NCI-H2227 (cell line): Measurements from ENCODE around the gene SPATA24.
A peak's percentile ranks its signal among the peaks of the same experiment; 100 is the strongest.
"Not testable (repeated sequence)": the region's sequence is repeated elsewhere in the genome, so short reads cannot be mapped to it uniquely, and the experiment has no call there.

Experiments
- DNase-seq: peaks from one replicate; lab custom pipeline; 2025; ENCODE audit not compliant: unreplicated experiment; lab: John Stamatoyannopoulos, UW

Gene SPATA24

DNA sequence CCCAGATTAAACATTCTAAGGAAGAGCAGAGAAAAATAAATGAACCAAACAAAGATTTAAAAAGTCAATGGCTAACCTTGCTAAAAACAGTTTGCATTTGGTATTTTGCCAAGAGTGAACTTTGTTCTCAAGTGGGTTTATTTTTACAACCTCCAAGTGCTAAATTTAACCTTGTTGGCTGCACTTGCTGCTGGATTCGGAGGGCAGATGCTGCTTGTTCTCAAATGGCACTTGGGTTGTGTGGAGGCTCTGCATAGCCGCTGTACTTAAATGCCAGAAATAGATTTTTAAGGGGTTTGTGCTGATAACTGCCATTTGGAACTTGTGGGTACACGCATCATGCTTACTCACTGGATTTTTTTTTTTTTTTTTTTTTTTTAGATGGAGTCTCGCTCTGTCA is 13.3 kb upstream of the SPATA24 start:
- no peak for DNase-seq

DNA sequence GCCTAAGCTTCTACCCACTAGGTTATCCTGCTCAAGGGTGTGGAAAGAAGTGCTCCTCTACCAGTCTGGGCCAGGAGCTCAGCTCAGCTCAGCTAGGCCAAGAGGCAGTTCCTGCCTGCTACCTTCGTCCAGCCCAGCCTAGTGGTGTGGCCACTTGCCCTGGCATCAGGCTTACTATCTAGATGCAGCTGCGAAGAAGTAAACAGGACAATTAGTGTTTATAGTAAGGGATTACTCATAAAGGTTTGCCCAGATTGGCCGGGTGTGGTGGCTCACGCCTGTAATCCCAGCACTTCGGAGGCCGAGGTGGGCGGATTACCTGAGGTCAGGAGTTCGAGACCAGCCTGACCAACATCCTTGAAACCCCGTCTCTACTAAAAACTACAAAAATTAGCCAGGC is 12.8 kb upstream of the SPATA24 start:
- no peak for DNase-seq

DNA sequence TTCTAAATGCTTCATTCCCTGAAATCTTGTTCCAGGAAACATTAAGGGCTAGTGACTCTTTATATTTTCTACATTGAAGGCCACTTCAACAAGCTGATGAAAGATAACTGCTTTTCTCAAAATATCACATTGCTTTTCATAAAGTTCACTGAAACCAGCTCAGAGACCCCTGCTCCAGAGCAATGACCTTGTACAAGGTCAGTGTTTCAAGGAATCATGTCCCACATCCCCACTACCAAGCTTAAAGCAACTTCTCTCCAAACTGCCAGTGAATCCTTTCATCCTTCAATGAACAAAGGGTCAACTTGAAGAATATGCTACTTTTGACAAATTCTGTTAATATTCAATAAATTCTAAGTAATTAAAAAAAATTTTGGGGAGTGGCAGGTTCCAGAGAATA is 12.0 kb upstream of the SPATA24 start:
- no peak for DNase-seq

DNA sequence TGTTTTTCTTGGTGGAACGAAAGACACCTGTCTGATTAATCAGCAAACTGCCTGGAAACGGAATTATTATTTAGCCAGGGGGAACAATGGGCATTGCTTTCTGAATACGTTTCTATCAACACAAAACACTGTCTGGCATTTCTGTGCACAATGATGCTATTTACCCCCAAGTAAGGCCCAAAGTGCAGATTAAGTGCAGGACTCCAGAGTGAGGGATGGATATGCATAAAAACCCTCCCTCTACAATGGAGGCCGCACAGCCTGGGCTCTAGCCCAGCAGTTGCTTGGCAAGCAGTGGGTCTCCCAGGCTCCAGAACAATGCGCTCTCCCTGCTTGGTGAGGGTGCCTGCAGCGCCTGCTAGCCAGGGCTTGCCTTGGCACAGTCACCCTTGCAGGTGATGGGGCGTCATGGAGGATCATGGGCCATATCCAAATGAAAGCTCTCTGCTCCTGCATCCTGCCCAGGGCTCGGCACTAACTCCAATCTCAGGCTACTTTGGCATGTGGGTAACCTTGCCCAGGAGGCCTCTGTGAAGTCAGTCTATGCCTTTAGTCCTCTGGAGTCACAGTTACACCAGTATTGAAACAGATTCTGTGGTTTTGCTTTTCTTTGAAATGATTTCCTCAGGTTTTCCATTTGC is 11.5 kb upstream of the SPATA24 start:
- DNase-seq, result no peak

DNA sequence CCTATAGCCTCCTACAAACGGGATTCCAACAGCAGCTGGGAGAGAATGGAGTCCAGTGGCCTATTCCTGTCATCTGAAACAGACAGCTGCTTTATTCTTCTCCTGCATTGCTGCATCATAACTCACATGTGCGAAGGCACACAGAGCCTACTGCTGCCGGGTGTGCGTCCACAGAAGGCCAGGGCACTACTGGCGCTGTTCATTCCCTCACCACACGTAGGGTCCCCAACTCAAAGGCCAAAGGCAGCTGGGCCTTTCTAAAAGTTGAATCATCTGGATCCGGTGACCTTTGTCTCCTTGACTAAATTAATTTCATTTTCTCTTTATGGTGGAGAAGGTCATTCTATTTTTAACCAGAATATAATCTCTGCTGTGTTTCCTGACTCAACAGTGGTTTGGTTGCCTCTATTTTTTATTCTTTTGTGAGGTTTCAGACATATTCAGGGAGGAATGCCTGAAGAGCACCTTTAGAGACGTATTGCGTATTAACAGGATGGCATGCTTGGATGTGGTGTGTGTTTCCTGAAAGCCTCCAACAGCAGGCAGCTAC is 10.8 kb upstream of the SPATA24 start:
- no peak for DNase-seq

DNA sequence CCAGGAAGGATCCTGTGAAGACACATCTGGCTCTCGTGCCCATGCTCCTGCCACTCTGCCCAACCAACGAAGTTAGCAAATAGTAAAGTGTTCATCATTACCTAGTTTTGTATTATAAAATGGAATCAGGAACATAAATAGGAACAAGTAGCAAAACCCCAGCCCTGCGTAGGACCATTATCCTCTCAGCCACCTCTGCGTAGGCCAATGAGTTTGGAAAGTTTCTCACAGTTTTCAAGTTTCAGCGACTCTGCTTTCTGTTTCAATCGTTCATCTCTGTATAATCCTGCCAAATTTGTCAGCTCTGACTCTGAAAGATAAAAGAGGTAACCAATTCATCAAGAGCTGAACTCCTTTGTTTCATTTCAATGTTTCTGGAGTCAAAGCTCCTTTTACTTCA is 10.1 kb upstream of the SPATA24 start:
- DNase-seq, result no peak

DNA sequence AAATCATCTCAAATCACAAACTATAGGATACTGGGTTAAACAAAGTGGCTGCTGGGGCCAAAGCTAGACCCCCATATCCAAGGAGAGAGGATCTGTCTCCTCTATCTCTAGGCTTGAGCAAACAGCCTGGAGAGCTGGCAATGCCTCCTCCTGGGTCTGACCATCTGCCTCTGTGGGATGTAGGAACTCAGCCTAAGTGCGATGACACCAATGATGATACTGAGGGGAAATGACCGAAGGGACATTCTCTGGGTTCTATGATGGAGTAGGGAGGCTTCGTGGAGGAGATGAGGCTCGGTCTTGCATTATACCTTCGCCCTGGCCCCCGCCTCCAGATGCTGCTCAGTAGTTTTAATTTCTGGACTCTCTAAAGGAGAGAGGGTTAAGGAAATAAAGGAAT is 9.3 kb upstream of the SPATA24 start:
- no peak for DNase-seq

DNA sequence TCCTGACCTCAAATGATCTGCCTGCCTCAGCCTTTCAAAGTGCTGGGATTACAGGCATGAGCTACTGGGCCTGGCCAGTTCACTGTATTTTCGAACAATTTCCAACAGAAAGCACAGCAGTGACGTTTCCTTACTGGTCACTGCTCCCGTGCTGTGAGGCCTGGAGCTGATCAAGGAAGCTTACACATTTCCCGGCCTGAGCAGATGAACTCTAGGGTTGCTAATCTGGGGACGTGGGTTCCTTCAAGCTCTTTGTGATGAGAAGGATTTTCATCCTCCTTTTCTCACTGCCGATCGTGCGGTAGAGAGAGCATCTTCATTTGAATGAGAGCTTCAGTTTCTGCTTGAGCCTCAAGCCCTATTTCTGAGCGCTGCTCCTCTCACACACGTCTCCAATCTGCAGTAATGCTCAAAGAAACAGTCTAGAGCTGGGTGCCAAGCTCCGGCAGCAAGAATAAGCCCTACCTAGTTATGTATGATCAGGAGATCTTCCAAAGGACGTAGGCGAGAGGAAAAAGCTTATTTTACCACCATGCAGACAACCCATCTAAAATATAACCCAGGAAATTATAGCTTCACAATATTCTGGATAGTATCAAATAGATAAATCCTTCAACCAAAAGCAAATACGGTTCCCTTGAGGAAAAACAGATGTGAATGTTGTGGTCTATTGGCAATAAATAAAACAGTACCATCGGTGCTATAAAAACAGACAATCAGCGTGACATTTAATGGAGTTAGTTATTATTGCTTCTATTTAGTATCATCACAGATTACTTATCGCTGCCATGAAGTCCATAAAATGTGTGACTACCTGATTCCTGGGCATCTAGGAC is 7.3 kb upstream of the SPATA24 start:
- DNase-seq, result no peak

DNA sequence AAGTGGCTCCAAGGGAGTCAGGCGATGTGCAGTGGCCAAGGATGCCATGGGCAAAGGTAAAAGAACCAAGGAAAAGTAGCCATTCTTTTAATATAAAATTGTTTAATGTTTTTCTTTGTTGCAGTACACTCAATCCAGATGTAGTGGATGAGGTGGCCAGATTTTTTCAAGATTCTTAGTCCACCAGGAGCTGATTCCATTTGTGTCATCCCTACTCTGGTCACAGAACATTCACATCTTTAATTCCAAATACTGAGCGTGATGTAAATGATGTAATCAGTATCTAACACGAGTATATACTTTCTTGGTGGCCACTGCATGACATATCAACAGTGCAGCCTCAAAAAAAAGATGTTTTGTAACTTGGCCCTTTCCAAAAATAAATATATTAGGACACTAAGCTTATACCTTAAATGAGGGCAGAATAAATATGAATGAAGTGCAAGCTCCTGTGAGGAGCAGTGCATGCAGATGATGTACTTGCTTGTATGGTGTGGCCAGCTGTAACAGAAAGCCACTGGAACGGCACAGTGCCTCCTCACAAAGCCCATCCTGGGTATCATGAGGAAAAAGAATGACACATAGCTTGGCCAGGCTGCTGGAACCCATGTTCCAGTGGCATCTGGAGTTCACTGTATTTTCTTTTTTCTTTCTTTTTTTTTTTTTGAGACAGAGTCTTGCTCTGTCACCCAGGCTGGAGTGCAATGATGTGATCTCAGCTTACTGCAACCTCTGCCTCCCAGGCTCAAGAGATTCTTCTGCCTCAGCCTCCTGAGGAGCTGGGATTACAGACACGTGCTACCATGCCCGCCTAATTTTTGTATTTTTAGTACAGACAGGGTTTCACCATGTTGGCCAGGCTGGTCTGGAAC is 6.5 kb upstream of the SPATA24 start:
- no peak for DNase-seq

DNA sequence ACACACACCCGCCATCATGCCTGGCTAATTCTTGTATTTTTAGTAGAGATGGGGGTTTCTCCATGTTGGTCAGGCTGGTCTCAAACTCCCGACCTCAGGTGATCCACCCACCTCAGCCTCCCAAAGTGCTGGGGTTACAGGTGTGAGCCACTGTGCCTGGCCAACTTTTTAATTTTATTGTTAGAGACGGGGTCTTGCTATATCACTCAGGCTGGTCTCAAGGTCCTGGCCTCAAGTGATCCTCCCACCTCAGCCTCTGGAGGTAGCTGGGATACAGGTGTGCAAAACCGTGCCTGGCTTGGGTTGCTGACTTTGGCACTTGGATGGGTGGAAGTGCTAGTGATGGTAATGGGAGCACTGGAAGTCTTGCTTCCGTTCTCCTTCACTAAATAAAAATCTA is 5.2 kb upstream of the SPATA24 start:
- not testable (repeated sequence) for DNase-seq

DNA sequence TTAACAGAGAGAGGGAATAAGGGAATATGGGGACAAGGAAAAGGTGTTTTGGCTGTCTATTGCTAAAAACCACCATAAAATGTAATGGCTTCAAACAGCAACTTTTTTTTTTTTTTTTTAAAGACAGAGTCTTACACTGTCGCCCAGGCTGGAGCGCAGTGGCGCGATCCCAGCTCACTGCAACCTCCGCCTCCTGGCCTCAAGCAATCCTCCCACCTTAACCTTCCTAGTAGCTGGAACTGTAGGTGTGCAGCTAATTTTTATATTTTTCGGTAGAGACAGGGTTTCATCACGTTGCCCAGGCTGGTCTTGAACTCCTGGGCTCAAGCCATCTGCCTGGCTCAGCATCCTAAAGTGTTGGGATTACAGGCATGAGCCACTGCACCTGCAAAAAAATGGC is 4.3 kb upstream of the SPATA24 start:
- no peak for DNase-seq

DNA sequence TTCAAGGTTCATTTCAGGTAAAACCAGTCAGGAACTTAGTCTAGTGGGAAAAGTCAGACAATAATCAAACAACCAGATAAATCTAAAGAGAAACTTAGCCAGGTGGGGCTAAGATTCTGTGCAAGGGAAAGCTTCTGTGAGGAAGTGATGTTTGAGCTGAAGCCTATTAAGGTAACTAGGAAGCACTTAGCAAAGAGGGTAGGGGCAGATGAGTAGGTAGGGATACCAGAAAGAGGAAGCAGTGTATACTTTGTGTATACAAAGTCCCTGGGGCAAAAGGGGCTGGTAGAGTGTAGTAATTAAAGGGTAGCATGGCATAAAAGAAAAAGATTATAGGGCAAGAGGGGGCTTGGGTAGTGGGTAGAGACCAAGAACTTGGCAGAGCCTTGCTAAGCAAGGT is 3.6 kb upstream of the SPATA24 start:
- no peak for DNase-seq

DNA sequence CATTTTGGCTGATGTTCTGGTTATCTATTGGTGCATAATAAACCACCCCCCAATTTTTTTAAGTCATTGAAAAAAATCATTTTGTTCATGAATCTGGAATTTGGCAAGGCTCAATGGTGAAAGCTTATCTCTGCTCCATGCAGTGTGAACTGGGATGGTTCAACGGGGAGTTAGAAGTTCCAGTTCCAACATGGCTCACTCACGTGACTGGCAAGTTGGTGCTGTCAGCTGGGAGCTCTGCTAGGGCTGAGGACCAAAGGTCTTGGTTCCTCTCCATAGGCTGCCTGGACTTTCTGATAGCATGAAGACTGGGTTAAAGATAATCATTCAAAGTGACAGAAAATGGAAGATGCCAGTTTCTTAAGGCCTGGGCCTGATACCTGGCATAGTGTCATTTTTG is 3.1 kb upstream of the SPATA24 start:
- DNase-seq, result no peak

DNA sequence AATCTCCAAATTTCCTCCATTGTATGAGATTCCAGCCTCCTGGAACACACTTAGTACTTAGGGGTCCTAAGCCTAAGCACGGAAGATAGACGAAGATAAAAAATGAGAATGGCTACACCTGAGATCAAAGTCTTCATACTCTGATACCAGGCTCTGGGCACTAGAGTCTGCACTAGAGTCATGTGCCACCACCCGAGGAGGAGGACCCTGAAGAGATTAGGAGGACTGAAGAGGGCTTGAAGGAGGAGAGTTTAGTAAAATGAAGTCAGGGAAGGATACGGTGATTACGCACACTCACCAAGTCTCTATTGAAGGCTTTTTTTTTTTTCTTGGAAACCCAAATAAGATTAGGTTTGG is 573 bp upstream of the SPATA24 start:
- DNase-seq, result peak; percentile 47

DNA sequence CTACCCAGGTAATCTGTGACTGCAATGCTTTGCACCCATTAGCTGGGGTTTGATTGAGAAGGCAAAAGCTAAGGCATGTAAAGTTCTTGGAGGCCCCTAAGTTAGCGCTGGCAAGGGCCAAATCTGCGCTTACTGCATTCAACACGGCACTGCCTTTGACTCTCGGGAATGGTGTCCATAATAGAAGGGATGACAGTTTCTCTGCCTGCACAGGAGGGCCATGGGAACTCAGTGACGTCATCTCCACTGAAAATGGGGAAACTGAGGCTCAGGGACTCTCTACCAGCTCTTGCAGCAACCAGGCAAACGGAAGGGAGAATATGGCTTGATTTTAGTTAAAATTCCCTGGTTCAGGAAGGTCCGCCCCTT is 487 bp downstream of the SPATA24 start:
- no peak for DNase-seq

DNA sequence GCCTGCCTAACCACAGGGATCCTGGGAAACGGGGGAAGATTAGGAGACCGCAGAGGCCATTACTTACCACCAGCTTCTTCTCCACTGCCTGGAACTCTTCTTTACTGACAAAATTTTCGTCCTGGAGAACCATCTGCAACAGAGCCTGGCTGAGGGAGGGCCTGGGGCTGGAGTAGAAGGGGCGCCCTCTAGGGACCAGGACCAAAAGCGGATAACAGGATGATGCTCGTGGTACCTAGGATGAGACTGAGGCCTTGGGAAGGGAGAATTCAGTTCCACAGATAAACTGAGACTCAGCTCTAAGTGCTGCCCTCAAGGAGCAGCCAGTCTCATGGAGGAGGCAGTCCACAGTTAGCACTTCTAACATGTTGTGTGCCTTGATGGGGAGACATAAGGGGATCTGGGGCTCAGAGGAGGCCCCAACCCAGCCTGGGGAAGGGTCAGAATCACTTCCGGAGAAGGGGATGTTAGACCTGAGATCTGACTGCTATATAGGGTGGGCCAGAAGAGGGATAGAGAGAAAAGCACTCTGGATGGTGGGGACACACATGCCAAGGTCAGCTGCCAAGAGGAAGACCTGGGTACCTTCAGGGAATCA is 1.2 kb downstream of the SPATA24 start:
- peak; percentile 10 for DNase-seq

DNA sequence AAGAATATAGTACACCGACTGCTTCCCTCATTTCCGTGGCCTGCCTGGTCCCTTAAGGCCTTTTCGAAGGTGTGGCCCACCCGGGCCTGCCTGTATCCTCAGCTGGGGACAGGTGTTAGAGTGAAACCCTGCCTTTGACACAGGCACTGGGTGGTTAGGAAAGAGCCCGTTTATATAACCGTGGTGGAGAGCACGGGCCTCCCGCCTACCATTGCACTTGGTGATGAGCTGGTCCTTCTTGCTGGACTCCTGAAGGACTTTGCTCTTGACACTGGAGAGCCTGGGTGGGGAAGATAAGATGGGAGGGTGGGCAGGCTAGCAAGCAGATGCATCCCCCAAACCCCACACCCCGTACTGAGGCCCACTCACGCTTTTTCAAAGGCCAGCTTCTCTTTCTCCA is 2.3 kb downstream of the SPATA24 start:
- DNase-seq, result no peak

DNA sequence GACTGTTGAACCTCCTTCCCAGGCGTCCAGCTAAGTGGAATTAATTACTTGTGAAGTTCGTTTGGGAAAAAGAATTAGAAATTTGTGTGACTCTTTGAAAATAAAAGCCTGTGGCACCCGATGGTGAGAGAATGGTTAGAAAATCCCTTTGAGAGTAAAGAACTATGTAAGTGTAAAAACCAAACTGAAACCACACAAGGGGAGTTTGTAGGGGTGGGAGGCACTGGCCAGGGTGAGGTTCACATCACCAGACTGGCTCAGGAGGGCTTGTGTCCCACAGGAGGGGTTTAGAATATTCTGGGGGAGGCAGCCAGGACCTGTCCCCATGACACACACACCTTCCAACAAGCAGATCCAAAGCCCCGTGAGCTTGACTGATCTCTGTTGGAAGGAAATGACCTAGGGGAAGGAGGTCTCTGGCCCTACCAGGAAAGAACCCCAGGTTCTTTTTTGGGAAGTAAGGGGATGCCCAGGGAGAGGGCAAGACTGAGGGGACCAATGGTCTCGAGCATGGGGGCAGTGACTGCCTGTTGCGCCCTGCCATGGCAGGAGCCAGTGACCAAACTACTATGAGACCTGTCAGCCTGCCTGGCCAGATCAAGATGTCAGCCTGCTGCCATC is 4.3 kb downstream of the SPATA24 start:
- no peak for DNase-seq

DNA sequence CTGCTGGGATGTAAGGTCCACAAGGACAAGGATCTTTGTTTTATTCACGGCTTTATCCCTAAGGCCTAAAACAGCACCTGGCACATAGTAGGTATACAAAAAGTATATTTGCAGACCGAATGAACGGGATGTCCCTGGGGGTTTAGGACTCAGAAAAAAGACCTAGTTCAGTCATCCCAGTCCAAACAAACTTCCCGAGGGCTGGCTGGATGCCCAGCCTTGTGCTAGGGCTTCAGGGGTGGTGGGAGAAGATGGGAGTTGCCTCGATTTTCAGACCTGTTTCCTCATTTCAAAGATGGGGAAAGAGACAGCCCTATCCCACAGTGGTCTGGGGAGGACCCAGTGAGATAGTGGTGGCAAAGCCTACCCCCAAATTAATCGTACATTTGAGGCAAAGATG is 6.0 kb downstream of the SPATA24 start:
- no peak for DNase-seq

DNA sequence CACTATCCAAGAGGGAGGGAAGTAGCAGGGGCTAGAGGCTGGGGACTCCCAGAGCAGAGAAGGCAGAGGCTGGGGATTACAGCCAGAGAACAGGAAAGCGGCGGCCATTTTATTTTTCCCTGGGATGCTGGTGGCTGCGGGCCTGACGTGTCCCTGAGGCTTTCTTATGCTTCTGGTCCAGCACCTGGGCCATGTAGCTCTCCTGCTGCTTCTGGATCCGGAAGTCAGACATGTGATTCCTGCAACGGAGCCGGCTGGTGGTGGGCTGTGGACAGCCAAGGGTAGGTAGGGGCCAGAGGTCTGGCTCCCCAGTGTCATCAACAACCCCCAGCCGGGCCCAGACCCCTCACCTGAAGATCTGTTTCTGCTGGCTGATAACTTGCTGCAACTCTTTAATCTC is 7.2 kb downstream of the SPATA24 start:
- no peak for DNase-seq
